Fibroblast of lung (primary cell): ENCODE data around the gene PC.

Source experiments
- CTCF ChIP-seq, 2 donors: IDR thresholded peaks in 1 of 2; conservative IDR thresholded peaks in 1 of 2; 1 replicate in 1 of 2; 2 replicates in 1 of 2; pipeline ENCODE4 v1.5.1; 2011 to 2012; ENCODE audit warnings: low read length in 2 of 2, control low read depth in 1 of 2, inconsistent platforms in 1 of 2, low read depth in 1 of 2, mild to moderate bottlenecking in 1 of 2
- EZH2 ChIP-seq: IDR thresholded peaks from 2 replicates; pipeline ENCODE4 v1.5.1; 2012; ENCODE audit warnings: low read length, control low read depth, mild to moderate bottlenecking; ENCODE audit errors: missing control alignments

GRCh38 chr11:66884443-66884842 is 73.7 kb downstream of the PC start:
- TF ChIP-seq CTCF (conservative IDR thresholded peaks at IDR 0.05 in 1 of 2, IDR thresholded peaks at IDR 0.05 in 1 of 2; ENCODE audit: low read depth in 1 of 2, low read length in 2 of 2): no peak
- TF ChIP-seq EZH2: no peak
